NCI-H82 treated with DMSO at 0.1 percent for 48 hours (cell line): ENCODE measurements around the gene POLD4.
"Not testable (repeated sequence)": the region's sequence is repeated elsewhere in the genome, so short reads cannot be mapped to it uniquely, and the experiment has no call there.

Experiments used
- DNase-seq: peaks from one replicate; lab custom pipeline; 2025; ENCODE audit not compliant: unreplicated experiment; lab: John Stamatoyannopoulos, UW

POLD4 gene

DNA sequence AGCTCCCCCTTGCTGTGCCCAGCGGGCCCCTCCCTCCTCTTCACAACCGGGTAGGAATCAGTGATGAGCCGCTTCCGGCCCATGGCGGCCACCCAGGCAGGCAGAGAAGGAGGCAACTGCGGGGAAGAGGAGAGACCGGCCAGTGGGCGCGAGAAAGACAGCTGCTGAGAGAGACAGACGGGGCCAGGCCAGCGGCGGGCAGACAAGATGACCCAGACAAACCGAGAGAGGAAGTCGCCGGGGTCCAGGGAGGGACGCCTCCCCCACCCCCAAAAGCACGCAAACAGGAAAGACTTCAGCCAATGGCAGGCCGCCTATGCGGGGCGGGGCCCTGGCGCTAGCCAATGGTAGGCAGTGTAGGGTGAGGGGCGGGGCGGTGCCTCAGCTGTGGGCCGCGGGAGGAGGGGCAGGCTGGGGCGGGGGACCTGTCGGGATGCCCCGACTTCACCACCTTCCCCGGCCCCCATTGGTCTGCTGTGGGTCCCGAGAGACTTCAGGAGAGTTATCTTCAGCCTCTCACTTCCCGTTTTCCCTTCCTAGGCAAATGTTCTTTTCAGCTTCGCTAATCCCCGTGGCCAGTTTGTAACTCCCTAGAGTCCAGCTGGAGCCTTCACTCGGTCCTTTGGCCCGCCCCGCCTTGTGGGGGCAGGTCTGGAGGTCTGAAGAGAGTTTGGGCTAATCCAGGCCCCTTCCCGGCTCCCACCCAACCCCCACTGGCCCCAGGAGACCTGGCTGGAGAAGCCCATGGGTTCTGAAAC lies at the start of gene POLD4:
Gene POLD4 (minus strand): TSS at position 230 of the 758 bp plus-strand sequence. CDS start 147 bp downstream, at position 83.
- peak; percentile 98 for DNase-seq

DNA sequence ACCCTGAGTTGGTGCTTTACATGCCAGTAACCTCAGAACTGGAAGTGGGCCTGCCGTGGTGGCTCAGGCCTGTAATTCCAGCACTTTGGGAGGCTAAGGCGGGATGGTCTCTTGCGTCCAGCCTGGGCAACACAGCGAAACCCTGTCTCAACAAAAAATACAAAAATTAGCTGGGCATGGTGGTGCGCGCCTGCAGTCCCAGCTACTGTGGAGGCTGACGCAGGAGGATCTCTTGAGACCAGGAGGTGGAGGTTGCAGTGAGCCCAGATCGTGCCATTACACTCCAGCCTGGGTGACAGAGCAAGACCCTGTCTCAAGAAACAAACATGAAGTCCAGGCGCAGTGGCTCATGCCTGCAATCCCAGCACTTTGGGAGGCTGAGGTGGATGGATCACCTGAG lies 49.7 kb upstream of the POLD4 start:
- DNase-seq = not testable (repeated sequence)

DNA sequence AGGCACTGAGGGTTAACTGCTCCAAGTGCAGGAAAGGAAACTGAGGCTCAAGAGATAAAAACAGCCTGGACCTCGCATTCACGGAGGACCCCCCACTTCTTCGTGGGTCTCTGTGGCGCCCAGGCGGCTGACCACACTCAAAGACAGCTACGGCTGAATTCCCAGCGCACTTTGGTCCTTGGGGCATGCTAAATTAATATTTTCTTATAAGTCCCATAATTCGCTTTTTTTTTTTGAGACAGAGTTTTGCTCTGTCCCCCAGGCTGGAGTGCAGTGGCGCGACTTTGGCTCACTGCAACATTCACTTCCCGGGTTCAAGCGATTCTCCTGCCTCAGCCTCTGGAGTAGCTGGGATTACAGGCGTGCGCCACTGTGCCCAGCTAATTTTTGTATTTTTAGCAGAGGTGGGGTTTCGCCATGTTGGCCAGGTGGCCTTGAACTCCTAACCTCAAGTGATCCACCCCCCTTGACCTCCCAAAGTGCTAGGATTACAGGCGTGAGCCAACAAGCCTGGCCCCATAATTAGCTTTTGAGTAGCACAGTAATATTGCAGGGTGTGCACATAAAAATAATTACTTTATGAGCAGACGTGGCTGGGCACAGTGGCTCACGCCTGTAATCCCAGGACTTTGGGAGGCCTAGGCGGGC lies 49.0 kb upstream of the POLD4 start:
- DNase-seq = peak; percentile 11

DNA sequence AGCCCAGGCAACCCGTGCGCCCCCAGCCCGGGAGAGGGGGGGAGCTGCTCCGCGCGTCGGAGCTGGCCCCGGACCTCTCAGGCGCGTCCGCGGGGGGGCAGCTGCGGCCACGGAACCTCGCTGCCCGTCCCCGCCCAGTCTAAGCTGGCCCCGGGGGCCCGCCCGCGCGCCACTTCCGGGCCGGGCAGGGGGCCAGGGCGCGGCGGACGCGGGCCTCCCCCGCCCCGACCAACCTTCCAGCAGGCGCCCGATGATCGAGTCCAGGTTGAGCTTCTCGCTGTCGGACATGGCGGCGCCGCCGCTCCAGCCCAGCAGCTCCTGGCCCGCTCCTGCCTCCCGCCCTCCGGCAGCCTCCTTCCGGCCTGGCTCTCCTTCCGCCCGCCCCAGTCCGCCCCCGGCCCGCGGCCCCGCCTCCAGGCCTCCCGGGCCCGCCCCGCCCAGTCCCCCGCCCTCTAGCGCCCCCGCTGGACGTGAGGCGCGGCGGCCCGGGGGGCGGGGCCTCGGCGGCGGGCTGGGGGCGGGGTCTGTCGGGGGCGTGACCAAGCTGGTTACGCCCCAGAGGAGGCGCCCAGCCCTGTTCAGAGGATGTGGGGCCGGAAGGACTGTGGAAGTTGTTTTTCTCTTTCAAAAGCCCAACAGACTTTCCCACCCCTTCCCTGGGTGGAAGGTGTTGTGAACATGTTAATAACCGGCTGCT lies 48.3 kb upstream of the POLD4 start, which contains the start of gene PPP1CA:
Gene PPP1CA (minus strand): TSS at position 364 of the 697 bp plus-strand sequence. CDS start 76 bp downstream, at position 288.
- peak; percentile 73 for DNase-seq

DNA sequence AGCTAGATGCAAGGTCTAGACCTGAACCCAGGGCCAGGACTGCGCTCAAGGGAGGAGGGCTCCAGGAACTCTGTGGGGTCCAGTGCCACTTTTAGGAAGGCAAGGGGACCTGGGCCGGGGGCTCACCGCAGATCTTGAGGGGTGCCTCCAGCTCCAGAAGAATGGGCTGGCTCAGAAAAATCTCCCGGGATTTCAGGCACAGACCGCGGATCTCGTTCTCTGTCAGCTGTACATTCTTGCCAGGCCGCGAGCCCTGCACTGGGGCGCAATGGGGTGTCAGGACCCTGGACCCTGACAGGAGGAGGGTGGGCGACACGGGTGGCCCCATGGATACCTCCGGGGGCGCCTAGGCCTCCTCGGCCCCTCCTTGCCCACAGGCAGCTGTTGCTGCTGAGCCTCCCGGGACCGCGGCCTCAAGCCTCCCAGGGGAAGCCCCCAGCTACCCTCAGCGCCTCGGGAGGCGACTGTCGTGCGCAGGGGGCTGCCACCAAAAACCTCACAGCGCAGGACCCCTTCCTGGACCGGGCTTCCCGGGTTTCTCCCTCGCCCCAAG lies 47.7 kb upstream of the POLD4 start:
- DNase-seq = no peak

DNA sequence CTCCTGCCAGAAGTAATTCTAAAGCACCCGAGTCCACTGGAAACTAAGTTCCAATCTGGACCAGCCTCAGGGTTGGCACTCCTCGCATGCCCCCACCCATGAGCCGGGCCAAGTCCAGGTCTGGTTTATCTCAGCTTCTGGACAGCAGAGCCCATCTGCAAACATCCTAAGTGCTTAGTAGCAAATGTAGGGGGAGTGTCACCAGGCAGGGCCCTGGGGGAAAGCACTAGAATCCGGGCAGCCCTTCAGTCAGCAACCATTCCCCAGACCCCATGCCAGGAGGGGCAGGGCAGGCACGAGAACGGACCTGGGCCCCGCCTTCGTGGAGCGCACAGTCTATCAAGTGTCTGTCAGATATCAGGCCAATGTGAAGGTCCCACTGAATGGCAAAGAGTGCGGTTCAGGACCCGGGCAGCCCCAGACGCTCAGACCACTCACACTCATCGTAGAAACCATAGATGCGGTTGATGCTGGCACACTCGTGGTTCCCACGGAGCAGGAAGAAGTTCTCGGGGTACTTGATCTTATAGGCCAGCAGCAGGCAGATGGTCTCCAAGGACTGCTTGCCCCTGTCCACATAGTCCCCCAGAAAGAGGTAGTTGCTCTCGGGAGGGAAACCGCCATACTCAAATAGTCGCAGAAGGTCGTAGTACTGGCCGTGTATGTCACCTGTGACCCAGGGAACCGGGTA lies 47.0 kb upstream of the POLD4 start:
- no peak for DNase-seq

DNA sequence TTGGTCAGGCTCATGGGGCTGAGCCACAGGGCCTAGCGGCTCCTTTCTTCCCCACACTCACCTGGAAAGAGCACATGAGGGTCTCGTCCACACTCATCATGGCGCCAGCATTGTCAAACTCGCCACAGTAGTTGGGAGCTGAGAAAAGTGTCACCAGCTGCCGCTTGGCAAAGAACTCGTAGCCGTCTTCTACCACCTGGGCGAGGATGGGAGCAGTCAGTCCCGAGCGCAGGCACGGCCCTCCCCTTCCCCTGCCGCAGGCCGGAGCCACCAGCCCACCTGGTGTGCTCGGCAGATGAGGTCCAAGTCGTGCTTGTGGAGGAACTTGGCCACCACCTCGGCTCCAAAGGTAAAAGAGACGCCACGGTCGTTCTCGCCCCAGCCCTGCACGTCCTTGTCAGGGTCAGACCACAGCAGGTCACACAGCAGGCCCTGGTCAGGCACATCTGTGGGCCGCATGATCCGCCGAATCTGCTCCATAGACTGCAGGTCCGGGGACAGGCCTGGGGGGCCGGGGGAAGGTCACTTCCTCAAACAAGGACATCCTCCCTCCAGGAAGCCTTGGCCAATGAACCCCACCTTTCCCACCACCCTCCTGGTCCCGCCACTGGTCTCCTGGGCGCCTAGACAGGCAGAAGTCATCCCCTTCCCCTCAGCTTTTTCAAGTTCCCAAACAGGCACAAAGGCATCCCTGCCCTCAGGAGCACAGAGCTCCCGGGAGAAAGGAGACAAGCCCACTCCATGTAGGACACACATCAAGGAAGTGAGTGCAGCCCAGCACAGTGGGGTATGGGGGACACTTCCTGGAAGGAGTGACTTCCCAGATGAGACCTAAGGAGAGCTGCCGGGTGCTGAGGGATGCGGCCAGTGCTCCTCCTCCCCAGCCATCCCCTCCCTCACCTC lies 45.6 kb upstream of the POLD4 start:
- DNase-seq = no peak

DNA sequence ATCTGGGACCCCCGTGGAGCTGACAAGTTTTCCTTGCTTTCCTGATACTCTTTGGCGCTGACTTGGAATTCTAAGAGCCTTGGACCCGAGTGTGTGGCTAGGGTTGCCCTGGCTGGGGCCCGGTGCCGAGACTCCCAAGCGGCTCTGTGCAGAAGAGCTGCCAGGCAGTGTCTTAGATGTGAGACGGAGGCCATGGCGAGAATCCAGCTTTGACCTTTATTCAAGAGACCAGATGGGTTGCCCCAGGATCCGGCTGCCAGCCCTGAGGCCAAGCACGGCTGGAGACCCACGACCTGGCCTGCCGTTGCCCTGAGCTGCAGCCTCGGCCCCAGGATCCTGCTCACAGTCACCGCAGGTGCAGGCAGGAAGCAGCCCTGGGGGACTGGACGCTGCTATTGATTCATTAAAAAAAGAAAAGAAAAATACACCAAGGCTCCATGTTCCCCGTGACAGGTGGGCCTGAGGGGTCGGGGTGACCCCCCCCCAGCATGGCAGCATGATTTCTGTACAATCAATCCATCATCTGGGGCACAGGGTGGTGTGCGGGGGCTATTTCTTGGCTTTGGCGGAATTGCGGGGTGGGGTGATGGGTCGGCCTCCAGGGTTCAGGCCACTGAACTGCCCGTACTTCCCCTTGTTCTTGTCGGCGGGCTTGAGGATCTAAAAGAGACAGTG lies 44.8 kb upstream of the POLD4 start:
- DNase-seq = no peak

DNA sequence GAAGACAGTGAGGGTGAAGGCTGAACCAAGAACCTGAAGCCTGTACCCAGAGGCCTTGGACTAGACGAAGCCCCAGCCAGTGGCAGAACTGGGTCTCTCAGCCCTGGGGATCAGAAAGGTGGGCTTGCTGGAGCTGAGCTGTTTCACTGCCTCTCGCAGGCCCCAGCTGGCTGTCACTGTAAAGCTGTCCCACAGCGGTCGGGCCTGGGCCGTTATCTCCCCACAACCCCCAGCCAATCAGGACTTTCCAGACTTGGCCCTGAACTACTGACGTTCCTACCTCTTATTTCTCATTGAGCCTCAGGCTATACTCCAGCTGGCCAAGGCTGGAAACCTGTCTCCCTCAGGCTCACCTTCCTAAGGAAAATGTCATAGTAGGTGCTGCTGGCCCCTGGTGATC lies 44.2 kb upstream of the POLD4 start:
- no peak for DNase-seq

DNA sequence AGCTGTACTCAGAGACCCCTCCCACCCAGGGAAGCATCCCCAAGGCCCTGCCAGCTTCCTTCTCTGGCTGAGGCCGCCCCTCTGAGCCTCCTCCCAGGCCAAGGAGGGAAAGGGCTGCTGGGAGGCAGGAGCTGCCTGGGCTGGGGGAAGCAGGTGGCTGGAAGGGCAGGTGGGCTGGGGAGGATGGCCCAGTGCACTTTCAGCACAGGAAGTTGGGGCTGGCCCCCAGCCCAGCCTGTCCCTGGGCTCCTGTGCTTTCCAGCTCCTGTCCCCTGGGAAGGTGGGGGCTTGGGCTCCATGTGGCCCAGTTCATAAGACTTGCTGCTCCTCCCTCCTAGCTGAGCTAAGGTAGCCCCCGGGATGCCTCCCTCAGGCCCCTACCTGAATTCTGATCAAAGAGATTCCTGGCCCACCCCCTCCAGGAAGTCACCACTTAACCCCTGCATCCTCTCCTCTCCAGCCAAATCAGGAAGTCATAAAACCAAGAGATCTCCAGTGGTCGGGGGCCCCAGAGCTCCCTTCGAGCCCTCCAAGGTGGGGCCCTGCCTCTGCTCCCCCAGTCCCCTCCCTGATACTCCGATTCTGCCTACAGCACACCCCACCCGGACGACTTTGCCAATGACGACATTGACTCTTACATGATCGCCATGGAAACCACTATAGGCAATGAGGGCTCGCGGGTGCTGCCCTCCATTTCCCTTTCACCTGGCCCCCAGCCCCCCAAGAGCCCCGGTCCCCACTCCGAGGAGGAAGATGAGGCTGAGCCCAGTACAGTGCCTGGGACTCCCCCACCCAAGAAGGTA lies 43.4 kb upstream of the POLD4 start:
- no peak for DNase-seq

DNA sequence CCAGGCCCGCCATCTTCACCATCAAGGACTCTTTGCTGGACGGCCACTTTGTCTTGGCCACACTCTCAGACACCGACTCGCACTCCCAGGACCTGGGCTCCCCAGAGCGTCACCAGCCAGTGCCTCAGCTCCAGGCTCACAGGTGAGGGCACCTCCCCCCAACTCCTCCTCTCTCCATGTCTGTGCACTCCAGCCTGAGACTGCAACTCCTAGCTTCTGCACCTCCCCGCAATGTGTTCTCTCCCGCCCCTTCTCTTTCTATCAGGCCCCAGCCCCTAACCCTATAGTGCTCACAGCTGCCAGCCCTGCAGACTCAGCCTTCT lies 42.9 kb upstream of the POLD4 start:
- DNase-seq = no peak

DNA sequence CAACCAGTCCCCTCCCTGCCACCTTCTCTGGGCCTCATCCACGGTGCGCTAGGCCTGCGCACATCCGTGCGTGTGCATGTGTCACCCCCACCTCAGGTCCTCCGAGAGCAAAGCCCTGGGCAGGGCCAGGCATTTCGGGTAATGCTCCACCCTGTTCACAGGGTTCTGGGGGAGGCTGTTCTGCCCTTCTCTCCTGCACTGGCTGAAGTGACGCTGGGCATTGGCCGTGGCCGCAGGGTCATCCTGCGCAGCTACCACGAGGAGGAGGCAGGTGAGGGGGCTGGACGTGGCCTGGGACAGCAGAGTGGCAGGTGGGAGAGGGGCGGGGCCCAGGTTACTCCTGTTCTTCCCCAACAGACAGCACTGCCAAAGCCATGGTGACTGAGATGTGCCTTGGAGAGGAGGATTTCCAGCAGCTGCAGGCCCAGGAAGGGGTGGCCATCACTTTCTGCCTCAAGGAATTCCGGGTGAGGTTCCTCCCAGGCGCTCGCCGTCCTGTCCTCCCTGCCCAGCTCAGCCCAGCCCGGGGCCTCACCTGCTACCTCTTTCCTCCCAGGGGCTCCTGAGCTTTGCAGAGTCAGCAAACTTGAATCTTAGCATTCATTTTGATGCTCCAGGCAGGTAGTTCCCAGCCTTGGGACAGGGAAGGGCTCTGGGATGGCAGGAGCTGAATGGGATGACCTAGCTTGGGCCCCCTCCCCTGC lies 42.4 kb upstream of the POLD4 start:
- DNase-seq = no peak

DNA sequence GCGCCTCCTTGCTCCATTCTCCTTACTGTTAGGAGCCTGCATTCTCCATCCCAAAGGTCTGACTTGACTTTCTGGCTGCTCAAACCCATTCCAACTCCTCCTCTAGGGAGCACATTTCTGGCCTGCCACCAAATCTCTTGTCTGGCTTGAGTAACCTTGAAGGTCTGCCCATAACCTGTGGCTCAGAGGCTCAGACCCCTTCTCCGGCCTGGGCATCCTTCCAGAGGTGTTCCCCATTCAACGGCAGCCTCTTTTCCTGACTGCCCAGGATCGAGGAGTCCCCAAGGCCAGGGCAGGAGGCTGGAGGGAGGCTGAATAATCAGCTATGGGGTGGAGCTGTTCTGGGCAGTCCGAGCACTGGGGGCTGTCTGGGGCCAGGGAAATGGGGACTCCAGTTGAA lies 40.6 kb upstream of the POLD4 start:
- DNase-seq = no peak

DNA sequence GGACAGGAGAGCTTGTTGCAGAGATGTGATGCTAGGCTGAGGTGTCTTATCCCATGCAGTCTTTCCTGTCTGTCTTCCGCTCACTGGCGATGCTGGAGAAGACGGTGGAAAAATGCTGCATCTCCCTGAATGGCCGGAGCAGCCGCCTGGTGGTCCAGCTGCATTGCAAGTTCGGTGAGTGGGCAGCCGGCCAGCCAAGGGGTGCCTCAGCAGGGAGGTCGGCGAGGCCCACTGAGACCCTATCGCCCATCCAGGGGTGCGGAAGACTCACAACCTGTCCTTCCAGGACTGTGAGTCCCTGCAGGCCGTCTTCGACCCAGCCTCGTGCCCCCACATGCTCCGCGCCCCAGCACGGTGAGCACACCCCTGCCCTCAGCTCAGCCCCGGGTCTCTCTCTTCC lies 40.1 kb upstream of the POLD4 start:
- DNase-seq = no peak

DNA sequence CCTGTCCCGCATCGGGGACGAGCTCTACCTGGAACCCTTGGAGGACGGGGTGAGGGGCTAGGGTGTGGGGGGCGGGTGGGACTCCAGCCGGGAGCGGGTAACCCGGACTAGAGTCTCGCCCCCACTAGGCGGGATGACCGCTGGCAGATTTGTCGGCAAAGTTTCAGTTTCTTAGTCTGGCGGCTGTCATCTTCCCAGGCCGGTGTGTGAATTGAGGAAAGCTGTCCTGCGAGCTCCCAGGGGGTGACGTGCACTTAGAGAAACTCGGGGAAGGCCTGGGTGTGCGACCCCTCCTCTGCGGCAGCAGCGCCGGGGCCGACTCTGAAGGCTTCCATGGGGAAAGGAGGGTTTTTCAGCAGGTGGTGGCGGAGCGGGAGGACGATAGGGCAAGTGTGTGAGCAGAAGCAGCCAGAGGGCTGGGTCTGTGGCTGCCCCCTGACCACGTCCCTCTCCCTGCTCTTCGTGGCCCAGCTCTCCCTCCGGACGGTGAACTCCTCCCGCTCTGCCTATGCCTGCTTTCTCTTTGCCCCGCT lies 38.9 kb upstream of the POLD4 start:
- DNase-seq = no peak

DNA sequence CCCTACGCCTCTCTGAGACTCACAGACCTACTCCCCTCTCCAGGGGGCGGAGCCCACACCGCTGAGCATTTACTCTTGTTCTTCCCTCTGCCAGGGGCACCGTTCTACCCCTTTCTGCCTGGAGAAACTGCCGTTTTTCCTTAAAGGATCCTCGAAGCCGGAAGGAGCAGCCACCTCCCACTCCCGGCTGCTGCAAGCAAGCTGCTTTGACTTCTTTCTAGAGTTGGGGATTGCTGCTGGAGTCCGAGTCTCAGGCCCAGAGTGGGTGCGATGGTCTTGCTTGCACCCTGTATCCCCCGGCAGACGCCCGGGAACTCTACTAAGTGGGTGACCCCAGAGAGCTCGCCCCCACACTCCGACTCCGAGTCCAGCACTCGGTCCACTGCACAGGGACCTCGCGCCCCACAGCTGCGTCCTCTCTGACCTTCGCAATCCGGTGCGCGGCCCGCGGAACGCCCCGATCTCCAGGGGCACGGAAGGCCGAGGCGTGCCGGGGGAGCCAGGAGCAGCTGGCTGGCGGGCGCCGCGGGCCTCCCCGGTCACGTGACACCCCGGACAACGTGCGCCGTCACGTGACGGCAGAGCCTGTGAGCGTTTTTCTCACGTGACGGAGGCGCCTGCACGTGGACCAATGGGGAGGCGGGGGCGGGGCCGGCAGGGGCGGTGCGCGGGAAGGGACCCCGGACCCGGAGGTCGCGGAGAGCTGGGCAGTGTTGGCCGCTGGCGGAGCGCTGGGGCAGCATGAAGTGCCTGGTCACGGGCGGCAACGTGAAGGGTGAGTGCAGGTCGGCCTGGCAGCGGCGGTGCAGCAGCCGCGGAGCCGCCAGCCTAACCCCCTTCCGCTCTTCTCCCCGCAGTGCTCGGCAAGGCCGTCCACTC lies 38.2 kb upstream of the POLD4 start, which contains the start of gene RAD9A:
Gene RAD9A (plus strand): TSS at position 683 of the 879 bp plus-strand sequence. CDS start 59 bp downstream, at position 742.
- peak; percentile 57 for DNase-seq

DNA sequence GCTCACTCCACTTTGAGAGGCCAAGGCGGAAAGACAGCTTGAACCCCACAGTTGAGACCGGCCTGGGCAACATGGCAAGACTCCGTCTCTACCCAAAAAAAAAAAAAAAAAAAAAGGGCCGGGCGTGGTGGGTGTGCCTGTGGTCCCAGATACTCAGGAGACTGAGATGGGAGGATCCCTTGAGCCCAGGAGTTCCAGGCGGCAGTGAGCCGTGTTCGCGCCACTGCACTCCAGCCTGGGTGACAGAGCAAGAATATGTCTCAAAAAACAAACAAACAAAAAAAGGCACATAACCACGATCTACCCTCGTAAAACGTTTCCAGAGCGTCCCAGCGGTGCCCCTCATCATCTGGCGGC lies 37.6 kb upstream of the POLD4 start:
- DNase-seq = no peak
